Thoracic aorta (tissue), 2 donors: ENCODE data around the gene CD300LD. TPM values are rescaled to one million over a fixed set of nuclear protein-coding genes. Genes with fewer than 3 reads are reported as not detected.

Source experiments
- ATAC-seq: fragments of 150-250 bp; one replicate; pipeline ENCODE4 v1.8.0; 2017; ENCODE audit warnings: low read depth; ENCODE audit not compliant: insufficient number of reproducible peaks, low FRiP score
- DNase-seq: peaks from one replicate; pipeline ENCODE4 v3.0.0-alpha.2; 2020; ENCODE audit warnings: low spot score
- H3K27ac ChIP-seq, 2 donors: fragments of 200-600 bp; sonication (generic); 1 replicate in 1 of 2; 2 replicates in 1 of 2; pipeline ENCODE4 v1.5.1; 2016; ENCODE audit warnings: mild to moderate bottlenecking in 2 of 2, moderate library complexity in 2 of 2
- H3K27me3 ChIP-seq: fragments of 200-600 bp; sonication (generic); replicated peaks from 2 replicates; pipeline ENCODE4 v1.6.0; 2016; ENCODE audit warnings: mild to moderate bottlenecking; ENCODE audit not compliant: insufficient read depth
- H3K36me3 ChIP-seq: fragments of 200-600 bp; sonication (generic); one replicate; pipeline ENCODE4 v1.5.1; 2016
- H3K4me1 ChIP-seq, 2 donors: fragments of 200-600 bp; sonication (generic); 1 replicate in 1 of 2; 2 replicates in 1 of 2; pipeline versions ENCODE4 v1.5.1 to v1.6.0; 2016; ENCODE audit warnings: low read depth in 2 of 2, mild to moderate bottlenecking in 1 of 2; ENCODE audit not compliant: control insufficient read depth in 1 of 2
- H3K4me3 ChIP-seq: fragments of 200-600 bp; sonication (generic); 2 replicates; pipeline ENCODE4 v1.5.1; 2016; ENCODE audit warnings: mild to moderate bottlenecking
- H3K9me3 ChIP-seq: fragments of 200-600 bp; sonication (generic); 2 replicates; pipeline ENCODE4 v1.5.1; 2016
- CTCF ChIP-seq: fragments of 200-600 bp; sonication (generic); IDR thresholded peaks from one replicate; pipeline ENCODE4 v1.5.1; 2019; ENCODE audit warnings: antibody characterized with exemption
- total RNA-seq, 2 donors: library from RNA; depleted of rRNA; stranded (reverse); fragments of >200 nt; gene quantifications; one replicate each; pipeline versions ENCODE4 v1.1.0 to v1.2.3, GENCODE V29; 2016

Gene CD300LD
- total RNA-seq, 2 donors from 2014 or later: not detected

DNA sequence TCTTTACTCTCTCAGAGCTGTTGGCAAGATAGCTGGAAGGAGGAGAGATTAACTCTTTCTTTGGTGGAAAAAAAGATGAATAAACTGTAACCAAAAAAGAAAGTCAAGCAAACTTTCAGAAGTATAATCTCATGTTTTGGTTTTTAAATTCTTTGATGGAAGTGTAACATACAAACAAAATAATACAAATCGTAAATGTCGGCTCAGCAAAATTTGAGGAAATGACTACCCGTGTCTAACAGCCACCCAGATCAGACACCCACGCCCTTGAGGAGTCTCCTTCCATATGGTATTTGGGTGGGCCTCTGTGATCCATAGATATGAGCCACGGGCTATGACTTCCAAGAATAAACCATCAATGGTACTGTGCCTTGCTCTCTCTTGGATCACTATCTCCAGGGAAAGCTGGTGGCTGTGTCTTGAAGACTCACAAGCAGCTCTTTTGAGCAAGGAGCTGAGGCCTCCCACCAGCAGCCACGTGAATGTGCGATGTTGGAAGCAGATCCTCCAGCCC lies 36.6 kb downstream of the CD300LD start:
- no peak for TF ChIP-seq CTCF
- Histone ChIP-seq H3K9me3 (no peaks in the 10 kb centered on the region), H3K36me3 (no peaks in the 10 kb centered on the region), H3K4me3 (no peak overlapping the region), H3K27me3 (no peaks in the 10 kb centered on the region), H3K4me1 (no peaks in the 10 kb centered on the region), H3K27ac (no peak overlapping the region)
- ATAC-seq: no peak
- no peak for DNase-seq

GRCh38 chr17:74554909-74555308 lies 37.2 kb downstream of the CD300LD start:
- H3K27me3 ChIP-seq: no peaks in the 10 kb centered on the region
- no peaks in the 10 kb centered on the region for H3K4me1 ChIP-seq
- no peak for TF ChIP-seq CTCF
- H3K4me3 ChIP-seq: no peak overlapping the region
- H3K9me3 ChIP-seq: no peaks in the 10 kb centered on the region
- no peaks in the 10 kb centered on the region for H3K36me3 ChIP-seq
- ATAC-seq (no peak), DNase-seq (no peak)
- H3K27ac ChIP-seq: no peak overlapping the region

GRCh38 chr17:74552037-74552436 lies 40.0 kb downstream of the CD300LD start:
- Histone ChIP-seq H3K4me3 (no peak overlapping the region), H3K27me3 (no peaks in the 10 kb centered on the region), H3K36me3 (no peaks in the 10 kb centered on the region), H3K27ac (no peak overlapping the region), H3K4me1 (no peaks in the 10 kb centered on the region), H3K9me3 (no peaks in the 10 kb centered on the region)
- ATAC-seq (no peak), DNase-seq (no peak)
- no peak for TF ChIP-seq CTCF

DNA sequence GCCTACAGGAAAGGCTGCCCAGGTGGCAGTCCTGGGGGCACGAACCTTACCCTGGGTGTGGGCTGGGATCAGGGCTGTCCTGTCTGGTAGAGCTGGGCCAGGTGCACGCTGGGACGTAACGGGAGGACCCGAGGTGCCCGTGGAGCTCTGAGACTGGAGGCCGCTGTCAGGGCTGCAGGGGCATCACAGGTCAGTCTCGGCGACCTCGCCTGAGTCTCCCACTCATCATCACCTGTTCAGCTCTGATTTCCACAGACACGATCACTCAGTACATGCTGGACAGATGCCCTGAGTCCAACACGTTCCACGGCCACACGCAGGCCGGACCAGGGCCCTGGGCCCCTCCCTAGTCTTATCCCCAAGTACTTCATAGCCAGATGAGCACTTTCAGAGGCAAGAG lies 41.5 kb downstream of the CD300LD start:
- no peak for ATAC-seq
- no peak overlapping the region for H3K4me3 ChIP-seq

DNA sequence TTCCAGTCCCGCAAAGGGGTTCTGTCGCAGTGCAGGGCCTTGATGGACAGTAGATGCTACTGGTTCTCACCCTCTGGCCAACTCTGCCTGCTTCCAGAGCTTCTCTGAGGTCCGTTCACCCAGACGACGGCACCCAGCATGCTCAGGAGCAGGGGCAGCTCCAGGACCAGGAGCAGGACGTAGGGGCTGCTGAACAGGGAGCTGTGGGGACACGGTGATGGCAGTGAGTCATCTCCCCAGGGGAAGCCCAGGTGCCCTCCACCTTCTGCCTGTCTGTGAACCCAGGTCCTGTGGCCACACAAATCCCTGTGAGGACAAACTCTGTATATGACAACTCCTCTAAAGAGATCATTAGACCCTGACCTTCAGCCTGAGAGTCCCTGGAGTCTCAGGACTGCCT lies 42.7 kb downstream of the CD300LD start:
- Histone ChIP-seq H3K27me3 (no peaks in the 10 kb centered on the region), H3K4me1 (no peaks in the 10 kb centered on the region), H3K4me3 (no peak overlapping the region), H3K9me3 (no peaks in the 10 kb centered on the region), H3K36me3 (no peaks in the 10 kb centered on the region), H3K27ac (no peak overlapping the region)
- no peak for TF ChIP-seq CTCF
- ATAC-seq: no peak
- no peak for DNase-seq

More for the DNA sequence above, 41.5 kb downstream of the CD300LD start:
- no peak overlapping the region for H3K27ac ChIP-seq
- H3K36me3 ChIP-seq: no peaks in the 10 kb centered on the region
- no peak for TF ChIP-seq CTCF
- no peaks in the 10 kb centered on the region for H3K4me1 ChIP-seq
- no peak for DNase-seq
- no peaks in the 10 kb centered on the region for H3K9me3 ChIP-seq
- H3K27me3 ChIP-seq: no peaks in the 10 kb centered on the region
